GM21619 (cell line): ENCODE measurements around the gene ASB16.

Experiments used
- ATAC-seq: cut with Tn5 transposase; IDR thresholded peaks from one replicate; pipeline ENCODE4 v1.9.1; 2021; ENCODE audit not compliant: unreplicated experiment

ASB16 gene

DNA sequence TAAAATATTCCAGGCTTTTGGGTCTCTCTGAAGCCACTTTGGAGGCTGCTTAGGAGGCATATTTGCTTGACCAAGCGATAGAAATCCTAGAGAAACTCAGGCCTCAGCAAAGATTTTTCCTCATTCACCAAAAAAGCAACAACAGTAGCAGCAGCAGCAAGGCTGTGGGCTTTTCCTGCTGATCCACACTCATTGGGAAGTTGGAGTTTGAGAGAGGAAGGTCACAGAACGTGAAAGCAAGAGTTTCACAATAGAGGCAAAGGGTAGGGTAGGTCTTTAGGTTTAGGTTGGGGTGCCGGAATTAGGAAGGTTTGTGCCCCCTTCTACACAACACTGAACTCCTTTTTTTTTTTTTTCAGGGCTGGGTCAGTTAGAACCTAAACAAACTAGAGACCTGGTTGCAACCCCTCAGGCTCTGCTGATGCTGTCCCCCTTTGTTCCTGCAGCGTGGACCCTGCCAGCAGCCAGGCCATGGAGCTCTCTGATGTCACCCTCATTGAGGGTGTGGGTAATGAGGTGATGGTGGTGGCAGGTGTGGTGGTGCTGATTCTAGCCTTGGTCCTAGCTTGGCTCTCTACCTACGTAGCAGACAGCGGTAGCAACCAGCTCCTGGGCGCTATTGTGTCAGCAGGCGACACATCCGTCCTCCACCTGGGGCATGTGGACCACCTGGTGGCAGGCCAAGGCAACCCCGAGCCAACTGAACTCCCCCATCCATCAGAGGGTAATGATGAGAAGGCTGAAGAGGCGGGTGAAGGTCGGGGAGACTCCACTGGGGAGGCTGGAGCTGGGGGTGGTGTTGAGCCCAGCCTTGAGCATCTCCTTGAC is 18.3 kb downstream of the ASB16 start:
- no peak for ATAC-seq

DNA sequence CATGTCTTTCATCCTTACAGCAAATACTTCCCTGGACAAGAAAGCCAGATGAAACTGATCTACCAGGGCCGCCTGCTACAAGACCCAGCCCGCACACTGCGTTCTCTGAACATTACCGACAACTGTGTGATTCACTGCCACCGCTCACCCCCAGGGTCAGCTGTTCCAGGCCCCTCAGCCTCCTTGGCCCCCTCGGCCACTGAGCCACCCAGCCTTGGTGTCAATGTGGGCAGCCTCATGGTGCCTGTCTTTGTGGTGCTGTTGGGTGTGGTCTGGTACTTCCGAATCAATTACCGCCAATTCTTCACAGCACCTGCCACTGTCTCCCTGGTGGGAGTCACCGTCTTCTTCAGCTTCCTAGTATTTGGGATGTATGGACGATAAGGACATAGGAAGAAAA is 20.0 kb downstream of the ASB16 start:
- no peak for ATAC-seq

DNA sequence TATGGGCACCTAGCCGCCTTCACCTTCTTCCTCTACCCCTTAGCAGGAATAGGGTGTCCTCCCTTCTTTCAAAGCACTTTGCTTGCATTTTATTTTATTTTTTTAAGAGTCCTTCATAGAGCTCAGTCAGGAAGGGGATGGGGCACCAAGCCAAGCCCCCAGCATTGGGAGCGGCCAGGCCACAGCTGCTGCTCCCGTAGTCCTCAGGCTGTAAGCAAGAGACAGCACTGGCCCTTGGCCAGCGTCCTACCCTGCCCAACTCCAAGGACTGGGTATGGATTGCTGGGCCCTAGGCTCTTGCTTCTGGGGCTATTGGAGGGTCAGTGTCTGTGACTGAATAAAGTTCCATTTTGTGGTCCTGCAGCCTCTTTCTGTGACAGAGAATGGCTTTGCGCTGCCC is 20.9 kb downstream of the ASB16 start:
- no peak for ATAC-seq

DNA sequence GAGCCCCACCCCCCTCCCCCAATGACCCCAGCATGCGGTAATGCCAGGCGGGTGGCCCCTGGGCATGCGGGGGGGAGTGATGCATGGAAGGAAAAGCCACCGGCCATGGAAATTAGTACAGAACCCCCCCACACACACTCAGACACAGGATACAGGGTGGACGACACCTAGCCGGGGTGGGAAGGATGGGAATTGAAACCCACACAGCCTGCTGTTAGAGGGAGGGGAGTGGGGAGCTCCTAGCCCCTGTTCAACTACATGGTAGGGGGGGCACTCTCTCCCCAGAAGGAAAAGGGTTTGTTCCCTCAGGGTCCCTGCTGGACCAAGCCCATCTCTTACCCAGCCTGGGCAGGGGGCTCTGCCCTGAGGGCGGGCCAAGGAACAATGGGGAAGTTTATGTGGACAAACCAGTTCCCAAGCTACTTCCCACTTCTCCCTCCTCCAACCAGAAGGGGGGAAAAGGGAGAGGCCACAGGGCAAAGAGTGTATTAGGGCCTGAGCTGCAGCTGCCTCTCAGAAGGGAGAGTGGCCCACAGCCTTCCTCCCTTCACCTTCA is 21.5 kb downstream of the ASB16 start:
- no peak for ATAC-seq

DNA sequence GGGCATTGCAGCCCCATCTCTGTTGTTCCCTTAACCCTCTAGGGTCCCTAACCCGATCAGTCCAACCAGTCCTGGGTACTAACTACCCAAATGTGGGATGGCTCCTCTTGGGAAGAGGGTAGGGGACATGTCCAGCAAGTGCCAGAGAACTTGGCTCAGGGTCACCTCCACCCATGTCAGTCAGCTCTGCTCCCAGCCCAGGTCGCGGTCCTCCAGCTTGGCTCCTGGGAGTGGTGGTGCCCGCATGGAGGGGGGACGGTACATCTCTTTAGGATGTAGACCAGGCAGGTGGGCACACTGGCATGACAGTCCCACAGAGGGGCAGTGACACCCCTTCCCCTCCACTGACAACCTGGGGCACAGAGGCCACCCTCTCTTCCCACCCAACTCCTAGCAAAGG is 22.2 kb downstream of the ASB16 start:
- ATAC-seq, result no peak

- ATAC-seq, result no peak
Measured at GRCh38 chr17:44193326-44194084, 23.0 kb downstream of the ASB16 start.

DNA sequence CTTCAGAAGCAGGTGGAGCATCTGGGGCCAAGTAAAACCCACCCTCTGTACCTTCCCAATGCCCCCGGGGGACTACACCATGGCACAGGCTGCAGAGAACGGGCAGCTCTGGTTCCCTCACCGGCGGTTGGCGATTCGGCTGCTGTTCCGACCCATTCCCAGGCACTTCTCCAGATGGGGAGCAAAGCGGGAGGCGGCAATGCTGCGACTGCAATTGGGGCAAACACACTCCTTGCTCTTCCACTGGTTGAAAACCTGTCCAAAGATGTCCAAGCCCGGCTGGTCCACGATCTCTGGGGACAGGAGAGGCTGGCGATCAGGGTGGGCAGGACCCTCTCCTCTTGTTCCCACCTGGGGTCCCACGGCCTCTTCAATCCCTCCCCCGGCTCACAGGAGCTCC is 26.6 kb downstream of the ASB16 start:
- ATAC-seq, result no peak

DNA sequence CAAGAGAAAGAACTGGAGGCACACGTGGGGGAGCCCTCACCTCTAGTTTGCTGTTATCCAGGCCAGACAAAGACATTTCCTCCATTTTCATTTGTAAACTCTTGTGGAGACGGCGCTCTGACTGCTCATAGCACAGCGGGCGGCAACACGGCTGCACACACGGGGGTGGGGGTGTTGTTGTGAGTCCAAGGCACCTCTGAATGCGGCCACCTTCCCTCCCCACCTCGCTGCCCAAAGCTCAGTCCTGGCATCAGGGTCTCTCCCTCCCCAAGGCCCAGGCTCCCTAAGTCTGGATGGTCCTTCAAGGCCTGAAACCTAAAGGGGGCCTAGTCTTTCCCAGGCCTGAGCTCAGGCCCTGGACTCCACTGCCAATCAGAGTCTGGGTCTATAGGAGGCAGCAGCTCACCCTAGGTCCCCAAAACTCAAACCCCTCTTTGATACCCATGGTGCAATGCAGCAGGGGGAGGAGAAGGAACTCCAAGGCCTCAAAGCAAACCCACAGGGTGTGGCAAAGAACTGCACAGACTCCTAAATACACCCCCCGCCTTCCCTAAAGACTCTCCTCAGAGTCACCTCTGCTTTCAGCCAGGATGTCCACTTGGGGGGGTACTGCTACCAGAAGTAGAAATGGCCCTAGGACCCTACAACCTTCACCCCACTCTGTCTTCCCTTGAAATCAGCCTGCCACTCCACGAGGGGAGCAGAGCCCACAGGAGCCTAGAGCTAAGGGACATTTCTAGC is 27.6 kb downstream of the ASB16 start:
- ATAC-seq, result no peak

DNA sequence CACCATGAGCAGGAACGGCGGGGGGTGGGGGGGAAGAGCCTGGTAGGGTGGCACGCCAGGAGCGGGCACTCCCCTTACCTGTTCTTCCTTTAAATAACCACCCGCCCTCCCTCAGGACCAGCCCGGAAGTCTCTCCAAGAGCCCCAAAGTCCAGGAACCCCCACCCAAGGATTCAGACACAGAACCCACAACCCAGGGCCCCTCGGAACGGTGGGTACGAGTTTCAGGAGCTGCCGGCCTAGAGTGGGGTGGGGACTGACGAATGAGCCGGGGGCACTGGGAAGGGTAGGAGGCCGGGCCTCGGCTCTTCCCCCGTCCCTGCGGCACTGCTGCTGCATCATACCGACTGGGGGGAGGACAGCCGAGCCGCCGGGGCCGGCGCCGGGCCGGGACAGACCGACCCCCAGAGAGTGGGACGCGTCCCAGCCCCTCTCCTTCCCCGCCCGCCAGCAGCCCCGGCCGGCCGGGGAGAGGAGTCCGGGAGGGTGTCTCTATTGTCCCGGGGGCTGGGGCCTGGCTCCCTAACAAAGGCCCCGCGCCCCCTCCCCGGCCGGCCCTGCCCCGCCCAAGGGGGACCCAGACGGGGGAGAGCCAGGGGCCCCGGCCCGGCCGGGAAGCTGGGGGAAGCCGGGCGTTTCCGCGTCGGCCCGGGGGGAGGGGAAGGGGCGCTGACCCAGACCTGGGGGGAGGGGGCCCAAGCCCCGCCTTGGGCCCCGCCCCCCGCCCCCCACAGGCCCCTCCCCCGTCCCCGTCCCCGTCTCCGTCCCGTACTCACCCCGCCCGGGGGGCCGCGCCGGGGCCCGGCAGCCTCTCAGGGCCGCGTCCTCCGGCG is 28.4 kb downstream of the ASB16 start:
- ATAC-seq, result peak; percentile 20

- peak; percentile 57 for ATAC-seq
Measured at GRCh38 chr17:44199553-44200477, 29.3 kb downstream of the ASB16 start, which contains the start of gene ATXN7L3. TSS of gene ATXN7L3 (minus strand) at chr17:44199884. CDS start at chr17:44198070, 1,814 bp downstream.

DNA sequence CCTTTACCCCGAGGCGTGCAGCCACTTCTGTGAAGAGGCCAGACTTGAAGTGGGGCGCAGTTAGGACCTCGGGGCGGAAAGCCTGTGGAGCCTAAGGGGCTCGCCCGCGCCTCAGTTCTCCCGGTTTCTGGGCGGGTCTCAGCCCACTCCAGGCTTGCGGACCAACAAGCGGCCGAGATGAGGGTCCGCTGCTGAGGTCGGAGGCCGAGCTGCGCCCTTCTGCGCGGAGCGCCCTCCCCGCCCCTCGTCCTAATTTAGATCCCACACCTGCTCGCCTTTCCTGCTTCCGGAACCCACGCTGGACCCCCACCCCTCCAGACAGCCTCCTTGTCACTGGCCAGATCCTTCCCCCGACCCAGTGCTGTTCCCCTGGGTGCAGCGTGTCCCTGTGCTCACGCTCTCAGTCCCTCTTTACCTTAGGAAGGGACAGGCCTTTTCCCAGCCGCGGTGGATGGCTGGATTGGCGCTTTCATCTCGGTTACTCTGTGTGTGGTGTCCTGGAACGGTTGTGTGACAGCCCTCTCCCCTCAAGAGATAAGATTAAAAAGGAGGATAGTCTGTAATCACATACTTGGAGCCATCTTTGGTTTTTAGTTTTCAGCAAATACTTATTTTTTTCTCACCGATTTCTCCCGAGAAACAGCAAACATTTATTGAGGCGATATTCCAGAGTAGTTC is 30.1 kb downstream of the ASB16 start:
- peak; percentile 11 for ATAC-seq

DNA sequence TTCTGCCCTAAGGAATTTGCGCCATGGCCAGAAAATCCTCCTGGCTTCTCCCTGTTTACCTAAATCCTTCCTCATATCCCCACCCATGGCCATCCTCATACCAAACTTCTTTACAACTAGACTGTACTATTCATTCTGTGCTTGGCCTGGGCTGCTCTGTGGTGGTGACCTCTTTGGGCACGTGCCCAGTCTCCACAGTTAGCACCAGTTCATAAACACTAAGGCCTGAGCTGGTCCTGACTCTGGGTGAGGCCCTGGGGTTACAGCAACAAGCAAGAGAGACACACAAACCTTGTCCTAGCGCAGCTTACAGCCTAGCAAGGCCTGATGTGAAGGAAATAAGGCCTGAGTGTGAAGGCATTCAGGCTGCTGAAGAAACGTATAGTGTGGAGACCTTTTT is 32.3 kb downstream of the ASB16 start:
- no peak for ATAC-seq

DNA sequence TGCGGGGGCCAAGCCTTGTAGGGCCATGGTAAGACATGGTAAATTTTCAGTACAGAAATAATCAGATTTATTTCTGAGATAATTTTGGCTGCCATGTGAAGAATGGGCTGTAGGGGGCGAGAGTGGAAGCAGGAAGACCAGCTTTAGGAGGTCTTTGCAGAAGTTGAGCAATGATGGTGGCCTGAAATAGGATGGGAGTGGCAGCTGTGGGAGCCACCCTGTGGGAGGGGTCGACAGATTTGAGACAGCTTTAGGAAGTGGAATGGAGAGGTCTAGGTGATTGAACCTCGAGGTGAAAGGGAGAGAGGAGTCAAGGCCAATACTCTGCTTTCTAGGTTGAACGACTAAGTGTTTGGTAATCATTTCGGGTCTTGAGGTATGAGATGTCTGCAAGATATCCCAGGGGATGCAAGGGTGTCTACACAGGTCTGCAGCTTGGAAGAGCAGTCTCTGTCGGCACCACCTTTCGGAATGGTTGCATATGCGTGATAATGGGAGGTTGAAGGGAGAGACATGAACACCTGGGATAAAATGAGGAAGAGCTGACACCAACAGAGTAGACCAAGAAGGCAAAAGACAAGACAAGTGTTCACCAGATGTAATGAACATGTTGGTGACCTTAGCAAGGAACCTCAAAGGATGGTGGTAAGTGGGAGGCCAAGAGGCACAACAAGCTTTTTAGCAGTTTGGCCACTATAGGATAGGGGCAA is 33.4 kb downstream of the ASB16 start:
- no peak for ATAC-seq

DNA sequence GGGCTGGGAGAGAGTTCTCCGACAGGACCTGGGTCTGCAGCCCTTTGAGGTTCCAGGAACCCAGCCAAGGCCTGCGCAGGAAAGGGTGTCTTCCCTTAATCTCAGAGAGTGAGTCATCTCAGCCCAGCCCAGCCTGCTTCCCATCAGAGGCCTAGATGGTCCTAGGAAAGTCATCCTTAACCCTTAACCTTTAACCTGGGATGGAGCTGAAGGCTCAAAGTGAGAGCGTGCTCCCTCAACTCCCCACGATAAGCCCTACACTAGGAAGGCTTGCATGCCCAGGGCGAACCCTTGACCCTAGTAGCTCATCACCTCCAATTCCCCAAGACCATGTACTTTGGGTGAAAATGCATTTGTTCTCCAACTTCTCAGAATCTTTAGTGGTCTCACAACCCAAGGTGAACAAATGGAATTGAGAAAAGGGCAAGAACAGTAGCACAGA is 34.0 kb downstream of the ASB16 start:
- no peak for ATAC-seq

DNA sequence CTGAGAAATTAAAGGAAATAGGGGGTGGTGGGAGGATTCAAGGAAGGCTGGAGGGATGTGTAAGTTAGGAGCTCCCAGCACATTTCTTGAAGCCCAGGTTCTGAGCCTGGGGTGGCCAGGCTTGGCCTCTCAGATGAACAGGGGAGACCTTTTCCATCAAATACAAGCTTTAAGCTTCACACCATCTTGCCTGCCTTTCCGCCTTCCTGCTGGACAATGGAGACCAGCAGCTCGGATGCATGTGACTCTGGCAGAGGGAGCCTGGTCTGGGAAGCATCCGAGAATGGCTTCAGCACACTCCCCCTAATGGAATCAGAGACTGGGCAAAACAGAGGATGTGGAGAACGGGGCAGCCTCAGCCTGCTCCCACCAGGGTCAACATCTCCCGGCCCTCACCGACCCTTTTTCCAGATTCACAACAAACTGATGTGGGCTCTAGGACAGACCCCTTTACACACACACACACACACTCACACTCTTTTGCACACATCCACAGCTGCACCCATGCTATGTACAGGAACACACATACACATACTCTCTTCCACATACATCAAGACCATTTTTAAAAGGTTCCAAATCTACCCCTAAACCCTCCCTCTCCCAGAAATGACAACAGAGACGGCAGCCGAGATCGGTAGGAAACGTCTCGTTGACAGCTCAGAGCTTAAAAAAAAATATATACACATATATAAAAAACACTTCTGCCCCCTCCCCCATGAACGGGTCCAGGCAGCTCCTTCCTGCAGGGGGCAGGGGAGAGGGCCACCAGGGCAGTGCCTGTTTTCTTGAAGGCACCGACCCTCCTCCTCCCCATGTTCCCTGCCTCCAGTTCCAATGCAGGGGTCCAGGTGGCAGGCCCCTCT is 35.7 kb downstream of the ASB16 start:
- no peak for ATAC-seq

DNA sequence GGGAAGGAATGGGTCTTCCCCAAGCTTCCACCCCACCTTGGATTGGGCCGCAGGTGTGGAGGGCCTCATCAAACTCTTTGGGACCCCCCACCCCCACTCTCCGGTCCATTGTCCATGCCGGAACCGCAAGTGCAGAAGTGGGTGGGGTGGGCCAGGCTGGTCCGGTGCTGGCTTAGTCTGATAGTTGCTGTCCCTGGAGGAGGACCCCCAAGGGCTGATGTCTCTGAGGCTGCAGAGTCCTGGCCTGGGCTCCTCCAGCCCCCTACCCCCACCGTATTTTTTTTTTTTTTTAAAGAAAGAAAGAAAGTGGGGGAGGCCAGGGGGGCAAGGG is 36.3 kb downstream of the ASB16 start:
- no peak for ATAC-seq

- ATAC-seq, result no peak
Measured at GRCh38 chr17:44207319-44207718, 36.8 kb downstream of the ASB16 start.
